Measurements from ENCODE around the gene SMIM45.
A peak's percentile ranks its signal among the peaks of the same experiment; 100 is the strongest.

SMIM45 gene

GRCh38 chr22:41998361-41999261 lies 46.7 kb downstream of the SMIM45 start, which contains the start of gene WBP2NL:
WBP2NL (plus strand) TSS chr22:41998788; CDS start chr22:41998819, 31 bp downstream.
- ATAC-seq (peak; percentile 64), DNase-seq (ENCODE audit: low spot score) (no peak)
- ChIA-PET CTCF (interaction anchor here (1.5 kb wide), 1 partner anchor 301 kb away, joined by 4 read pairs; no protein-coding TSS in a partner anchor), POLR2A (no interaction called here)
- H3K27ac Mint-ChIP-seq = no peak within 1 kb of the TSS
- no peak within 1 kb of the TSS for H3K4me3 Mint-ChIP-seq
- H3K4me1 Mint-ChIP-seq = peaks cover 7% of the 10 kb centered on the region; the same call in 1 of the 2 replicates
- H3K9me3 Mint-ChIP-seq = no peaks in the 10 kb centered on the region
- peaks cover 37% of the 10 kb centered on the region for H3K27me3 Mint-ChIP-seq (ENCODE audit: low read depth)
- TF ChIP-seq USF1 (CRISPR knock-in tag; IDR thresholded peaks at IDR 0.05) (peak; percentile 34; the same call in 1 of the 2 replicates), MXD4 (CRISPR knock-in tag; IDR thresholded peaks at IDR 0.05; ENCODE audit: borderline replicate concordance) (no peak), NR1H2 (CRISPR knock-in tag; IDR thresholded peaks at IDR 0.05) (no peak), ZNF396 (CRISPR knock-in tag; IDR thresholded peaks at IDR 0.05; ENCODE audit: borderline replicate concordance) (no peak), SMAD3 (CRISPR knock-in tag; IDR thresholded peaks at IDR 0.05; ENCODE audit: borderline replicate concordance) (no peak), KAT7 (CRISPR knock-in tag; IDR thresholded peaks at IDR 0.05; ENCODE audit: borderline replicate concordance) (no peak), NFATC4 (CRISPR knock-in tag; IDR thresholded peaks at IDR 0.05) (no peak), FOXP1 (CRISPR knock-in tag; IDR thresholded peaks at IDR 0.05; ENCODE audit: borderline replicate concordance) (no peak), NFE2L1 (CRISPR knock-in tag; IDR thresholded peaks at IDR 0.05) (no peak), USF2 (CRISPR knock-in tag; IDR thresholded peaks at IDR 0.05) (peak; percentile 65), SOX15 (CRISPR knock-in tag; IDR thresholded peaks at IDR 0.05) (no peak)
- TF ChIP-seq, protein P1, sequence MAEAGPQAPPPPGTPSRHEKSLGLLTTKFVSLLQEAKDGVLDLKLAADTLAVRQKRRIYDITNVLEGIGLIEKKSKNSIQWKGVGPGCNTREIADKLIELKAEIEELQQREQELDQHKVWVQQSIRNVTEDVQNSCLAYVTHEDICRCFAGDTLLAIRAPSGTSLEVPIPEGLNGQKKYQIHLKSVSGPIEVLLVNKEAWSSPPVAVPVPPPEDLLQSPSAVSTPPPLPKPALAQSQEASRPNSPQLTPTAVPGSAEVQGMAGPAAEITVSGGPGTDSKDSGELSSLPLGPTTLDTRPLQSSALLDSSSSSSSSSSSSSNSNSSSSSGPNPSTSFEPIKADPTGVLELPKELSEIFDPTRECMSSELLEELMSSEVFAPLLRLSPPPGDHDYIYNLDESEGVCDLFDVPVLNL (CRISPR knock-in tag; IDR thresholded peaks at IDR 0.05; ENCODE audit: borderline replicate concordance, low read depth) = no peak
- peaks cover 10% of the 10 kb centered on the region for H3K36me3 Mint-ChIP-seq

GRCh38 chr22:42000466-42000865 lies 48.5 kb downstream of the SMIM45 start:
- peaks cover 7% of the 10 kb centered on the region; the same call in 1 of the 2 replicates for H3K36me3 Mint-ChIP-seq
- no peak for DNase-seq (ENCODE audit: low spot score)
- TF ChIP-seq, protein P2, sequence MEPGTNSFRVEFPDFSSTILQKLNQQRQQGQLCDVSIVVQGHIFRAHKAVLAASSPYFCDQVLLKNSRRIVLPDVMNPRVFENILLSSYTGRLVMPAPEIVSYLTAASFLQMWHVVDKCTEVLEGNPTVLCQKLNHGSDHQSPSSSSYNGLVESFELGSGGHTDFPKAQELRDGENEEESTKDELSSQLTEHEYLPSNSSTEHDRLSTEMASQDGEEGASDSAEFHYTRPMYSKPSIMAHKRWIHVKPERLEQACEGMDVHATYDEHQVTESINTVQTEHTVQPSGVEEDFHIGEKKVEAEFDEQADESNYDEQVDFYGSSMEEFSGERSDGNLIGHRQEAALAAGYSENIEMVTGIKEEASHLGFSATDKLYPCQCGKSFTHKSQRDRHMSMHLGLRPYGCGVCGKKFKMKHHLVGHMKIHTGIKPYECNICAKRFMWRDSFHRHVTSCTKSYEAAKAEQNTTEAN (CRISPR knock-in tag; IDR thresholded peaks at IDR 0.05) = no peak
- no peak for TF ChIP-seq ATF3 (CRISPR knock-in tag; conservative IDR thresholded peaks at IDR 0.05)
- TF ChIP-seq USF2 (CRISPR knock-in tag; IDR thresholded peaks at IDR 0.05) = no peak
- TF ChIP-seq, protein P3, sequence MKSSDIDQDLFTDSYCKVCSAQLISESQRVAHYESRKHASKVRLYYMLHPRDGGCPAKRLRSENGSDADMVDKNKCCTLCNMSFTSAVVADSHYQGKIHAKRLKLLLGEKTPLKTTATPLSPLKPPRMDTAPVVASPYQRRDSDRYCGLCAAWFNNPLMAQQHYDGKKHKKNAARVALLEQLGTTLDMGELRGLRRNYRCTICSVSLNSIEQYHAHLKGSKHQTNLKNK (CRISPR knock-in tag; IDR thresholded peaks at IDR 0.05) = no peak
- no peak for ATAC-seq
- H3K4me3 Mint-ChIP-seq = no peak overlapping the region
- peaks cover 7% of the 10 kb centered on the region; the same call in 1 of the 2 replicates for H3K4me1 Mint-ChIP-seq
- peaks cover 48% of the 10 kb centered on the region for H3K27me3 Mint-ChIP-seq (ENCODE audit: low read depth)
- POLR2A ChIA-PET = no interaction called here
- H3K9me3 Mint-ChIP-seq = 0 out of 2 replicates have a peak, but pooled peaks cover 1% of the 10 kb centered on the region
- no peak overlapping the region for H3K27ac Mint-ChIP-seq
- CTCF ChIA-PET = interaction anchor here (0.5 kb wide), 1 partner anchor 53 kb away, joined by 3 read pairs; no protein-coding TSS in a partner anchor
